GM12864 (cell line): Measurements from ENCODE around the gene ATG10.
"Not testable (repeated sequence)": the region's sequence is repeated elsewhere in the genome, so short reads cannot be mapped to it uniquely, and the experiment has no call there.

Source experiments
- DNase-seq: peaks from one replicate; pipeline ENCODE4 v3.0.0-alpha.2; 2011; ENCODE audit warnings: low read depth
- H3K4me3 ChIP-seq: 2 replicates; pipeline ENCODE4 v1.5.1; 2011; ENCODE audit warnings: mild to moderate bottlenecking, low read depth, low read length, control low read depth
- CTCF ChIP-seq: IDR thresholded peaks from 2 replicates; pipeline ENCODE4 v1.5.1; 2011; ENCODE audit warnings: low read depth, mild to moderate bottlenecking, moderate library complexity, low read length, control low read depth, inconsistent platforms; ENCODE audit errors: missing control alignments

ATG10 gene

GRCh38 chr5:81942746-81943145 lies 29.1 kb upstream of the ATG10 start:
- TF ChIP-seq CTCF = no peak
- no peak overlapping the region for H3K4me3 ChIP-seq
- no peak for DNase-seq

GRCh38 chr5:81948349-81948748 lies 23.5 kb upstream of the ATG10 start:
- no peak for TF ChIP-seq CTCF
- no peak overlapping the region for H3K4me3 ChIP-seq
- no peak for DNase-seq

- no peak for DNase-seq
- no peak overlapping the region for H3K4me3 ChIP-seq
- TF ChIP-seq CTCF = no peak
Observed at GRCh38 chr5:81949462-81949861, 22.4 kb upstream of the ATG10 start.

GRCh38 chr5:81950996-81951395 lies 20.8 kb upstream of the ATG10 start:
- no peak overlapping the region for H3K4me3 ChIP-seq
- DNase-seq = no peak
- TF ChIP-seq CTCF = no peak

GRCh38 chr5:81954796-81955195 lies 17.0 kb upstream of the ATG10 start:
- not testable (repeated sequence) for DNase-seq, H3K4me3 ChIP-seq

- DNase-seq, H3K4me3 ChIP-seq: not testable (repeated sequence)
Observed at GRCh38 chr5:81958129-81958528, 13.7 kb upstream of the ATG10 start.

- no peak for DNase-seq
- TF ChIP-seq CTCF = no peak
- no peak overlapping the region for H3K4me3 ChIP-seq
Observed at GRCh38 chr5:81961651-81962440, 10.0 kb upstream of the ATG10 start.

- DNase-seq = no peak
- H3K4me3 ChIP-seq = no peak overlapping the region
- TF ChIP-seq CTCF = no peak
Observed at GRCh38 chr5:81963544-81963943, 8.3 kb upstream of the ATG10 start.
